Gastrocnemius medialis (tissue), 4 donors: ENCODE measurements around the gene FBXW7. TPM values are rescaled to one million over a fixed set of nuclear protein-coding genes. Genes with fewer than 3 reads are reported as not detected.

Experiments
- ATAC-seq, 2 donors: fragments of 150-250 bp; one replicate each; pipeline ENCODE4 v1.9.1; 2016
- DNase-seq, 2 donors: peaks; one replicate each; pipeline ENCODE4 v3.0.0-alpha.2; 2019
- H3K27ac ChIP-seq, 4 donors: fragments of 200-600 bp; sonication (generic); 1 replicate in 1 of 4; 2 replicates in 3 of 4; pipeline ENCODE4 v1.5.1; 2016 to 2018; ENCODE audit warnings: mild to moderate bottlenecking in 2 of 4, moderate library complexity in 1 of 4
- H3K27me3 ChIP-seq, 3 donors: fragments of 200-600 bp; sonication (generic) in 2 of 3; 1 replicate in 1 of 3; 2 replicates in 2 of 3; pipeline versions ENCODE4 v1.5.1 to v1.6.0; 2016 to 2019; ENCODE audit warnings: mild to moderate bottlenecking in 1 of 3, moderate library complexity in 1 of 3
- H3K36me3 ChIP-seq, 2 donors: fragments of 200-600 bp; sonication (generic) in 1 of 2; one replicate each; pipeline ENCODE4 v1.5.1; 2017 to 2018
- H3K4me1 ChIP-seq, 2 donors: fragments of 200-600 bp; sonication (generic) in 1 of 2; one replicate each; pipeline ENCODE4 v1.5.1; 2016 to 2017; ENCODE audit warnings: mild to moderate bottlenecking in 2 of 2
- H3K4me3 ChIP-seq, 4 donors: fragments of 200-600 bp; sonication (generic) in 3 of 4; 1 replicate in 1 of 4; 2 replicates in 3 of 4; pipeline ENCODE4 v1.5.1; 2016 to 2019; ENCODE audit warnings: mild to moderate bottlenecking in 2 of 4
- H3K9me3 ChIP-seq, 3 donors: fragments of 200-600 bp; sonication (generic) in 2 of 3; 1 replicate in 1 of 3; 2 replicates in 2 of 3; pipeline ENCODE4 v1.5.1; 2016 to 2019
- POLR2A ChIP-seq, 2 donors: fragments of 450-650 bp; IDR thresholded peaks; one replicate each; pipeline ENCODE4 v1.6.1; 2017; ENCODE audit warnings: antibody characterized with exemption in 2 of 2, mild to moderate bottlenecking in 2 of 2, moderate library complexity in 2 of 2
- in situ Hi-C, 4 donors: fragments of 200-750 bp; cut with MboI; loops; one replicate each; pipeline versions ENCODE4 v1.15.0 to v1.8.0; 2017; ENCODE audit warnings: low sequenced_read_pairs in 4 of 4
- intact Hi-C: fragments of 100-400 bp; cut with DNase I; formaldehyde crosslinking; loops from one replicate; pipeline ENCODE4 v1.15.1; 2023; ENCODE audit warnings: low total_unique reads
- total RNA-seq, 4 donors: library from RNA; depleted of rRNA; stranded (reverse); fragments of >200 nt; gene quantifications; one replicate each; pipeline versions ENCODE4 v1.1.0 to v1.2.3, GENCODE V29; 2016
- TF ChIP-seq, protein P1 (sequence below), 5 experiments: fragments of 450-650 bp in 3 of 5; fragments of 200-600 bp in 2 of 5; sonication (generic) in 2 of 5; IDR thresholded peaks in 4 of 5; conservative IDR thresholded peaks in 1 of 5; 1 replicate in 4 of 5; 2 replicates in 1 of 5; pipeline ENCODE4 v1.5.1; 2016 to 2019; ENCODE audit warnings: antibody characterized with exemption in 5 of 5, mild to moderate bottlenecking in 3 of 5, moderate library complexity in 3 of 5

Gene FBXW7
- total RNA-seq, 4 donors from 2014 or later = 23.5 to 40.8 (median 28.8) TPM

- peaks cover 0 to 13% of the 10 kb centered on the region in 2 donors for H3K36me3 ChIP-seq
- TF ChIP-seq, protein P1, sequence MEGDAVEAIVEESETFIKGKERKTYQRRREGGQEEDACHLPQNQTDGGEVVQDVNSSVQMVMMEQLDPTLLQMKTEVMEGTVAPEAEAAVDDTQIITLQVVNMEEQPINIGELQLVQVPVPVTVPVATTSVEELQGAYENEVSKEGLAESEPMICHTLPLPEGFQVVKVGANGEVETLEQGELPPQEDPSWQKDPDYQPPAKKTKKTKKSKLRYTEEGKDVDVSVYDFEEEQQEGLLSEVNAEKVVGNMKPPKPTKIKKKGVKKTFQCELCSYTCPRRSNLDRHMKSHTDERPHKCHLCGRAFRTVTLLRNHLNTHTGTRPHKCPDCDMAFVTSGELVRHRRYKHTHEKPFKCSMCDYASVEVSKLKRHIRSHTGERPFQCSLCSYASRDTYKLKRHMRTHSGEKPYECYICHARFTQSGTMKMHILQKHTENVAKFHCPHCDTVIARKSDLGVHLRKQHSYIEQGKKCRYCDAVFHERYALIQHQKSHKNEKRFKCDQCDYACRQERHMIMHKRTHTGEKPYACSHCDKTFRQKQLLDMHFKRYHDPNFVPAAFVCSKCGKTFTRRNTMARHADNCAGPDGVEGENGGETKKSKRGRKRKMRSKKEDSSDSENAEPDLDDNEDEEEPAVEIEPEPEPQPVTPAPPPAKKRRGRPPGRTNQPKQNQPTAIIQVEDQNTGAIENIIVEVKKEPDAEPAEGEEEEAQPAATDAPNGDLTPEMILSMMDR (IDR thresholded peaks at IDR 0.05 in 4 of 5, conservative IDR thresholded peaks at IDR 0.05 in 1 of 5) = no peak
- no peak for TF ChIP-seq POLR2A (IDR thresholded peaks at IDR 0.05)
- ATAC-seq (peak; percentile 49 to 55), DNase-seq (no peak)
- intact Hi-C loops (no loop called here), in situ Hi-C loops (no loop called here)
- no peaks in the 10 kb centered on the region for H3K27me3 ChIP-seq
- H3K4me3 ChIP-seq = no peak overlapping the region
- H3K9me3 ChIP-seq = no peaks in the 10 kb centered on the region
- peaks cover 0 to 9% of the 10 kb centered on the region in 2 donors for H3K4me1 ChIP-seq
- H3K27ac ChIP-seq = peak overlapping the region in 1 of 4 donors; percentile 18
Measured at GRCh38 chr4:152342293-152342692, 193.6 kb downstream of the FBXW7 start.

GRCh38 chr4:152340818-152341217 lies 195.1 kb downstream of the FBXW7 start:
- H3K4me1 ChIP-seq = peaks cover 0 to 9% of the 10 kb centered on the region in 2 donors
- no peaks in the 10 kb centered on the region for H3K27me3 ChIP-seq
- TF ChIP-seq, protein P1 (IDR thresholded peaks at IDR 0.05 in 4 of 5, conservative IDR thresholded peaks at IDR 0.05 in 1 of 5) = no peak
- TF ChIP-seq POLR2A (IDR thresholded peaks at IDR 0.05) = no peak
- H3K9me3 ChIP-seq = no peaks in the 10 kb centered on the region
- no peak for DNase-seq
- H3K36me3 ChIP-seq = peaks cover 0 to 10% of the 10 kb centered on the region in 2 donors
- in situ Hi-C loops = no loop called here
- intact Hi-C loops = no loop called here
- peak overlapping the region; percentile 19 to 51 (median 37) for H3K27ac ChIP-seq
- H3K4me3 ChIP-seq = no peak overlapping the region
- peak in 1 of 2 donors; percentile 41 for ATAC-seq

DNA sequence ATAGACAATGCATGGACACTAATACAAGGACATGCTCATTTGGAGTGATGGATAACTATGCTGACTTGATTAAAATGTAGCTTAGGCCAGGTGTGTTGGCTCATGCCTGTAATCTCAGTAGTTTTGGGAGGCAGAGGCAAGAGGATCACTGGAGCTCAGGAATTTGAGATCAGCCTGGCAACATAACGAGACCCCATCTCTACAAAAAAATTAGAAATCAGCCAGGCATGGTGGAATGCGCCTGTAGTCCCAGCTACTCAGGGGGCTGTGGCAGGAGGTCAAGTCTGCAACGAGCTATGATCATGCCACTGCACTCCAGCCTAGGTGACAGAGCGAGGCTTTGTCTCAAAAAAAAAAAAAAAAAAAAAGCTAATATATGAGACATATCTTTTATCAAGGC lies 196.3 kb downstream of the FBXW7 start:
- Histone ChIP-seq H3K9me3 (no peaks in the 10 kb centered on the region), H3K27me3 (no peaks in the 10 kb centered on the region), H3K4me1 (peaks cover 0 to 9% of the 10 kb centered on the region in 2 donors), H3K36me3 (no peaks in the 10 kb centered on the region), H3K27ac (no peak overlapping the region), H3K4me3 (no peak overlapping the region)
- in situ Hi-C loops (no loop called here), intact Hi-C loops (no loop called here)
- TF ChIP-seq POLR2A (IDR thresholded peaks at IDR 0.05) = no peak
- TF ChIP-seq, protein P1 (IDR thresholded peaks at IDR 0.05 in 4 of 5, conservative IDR thresholded peaks at IDR 0.05 in 1 of 5) = no peak
- no peak for DNase-seq
- ATAC-seq = no peak

- intact Hi-C loops = no loop called here
- ATAC-seq (no peak), DNase-seq (no peak)
- TF ChIP-seq, protein P1 (IDR thresholded peaks at IDR 0.05 in 4 of 5, conservative IDR thresholded peaks at IDR 0.05 in 1 of 5) = no peak
- no peak for TF ChIP-seq POLR2A (IDR thresholded peaks at IDR 0.05)
- Histone ChIP-seq H3K4me3 (no peak overlapping the region), H3K27ac (no peak overlapping the region), H3K36me3 (peaks cover 0 to 21% of the 10 kb centered on the region in 2 donors), H3K4me1 (no peaks in the 10 kb centered on the region), H3K27me3 (no peaks in the 10 kb centered on the region), H3K9me3 (no peaks in the 10 kb centered on the region)
- in situ Hi-C loops = no loop called here
Measured at GRCh38 chr4:152334931-152335330, 201.0 kb downstream of the FBXW7 start.

DNA sequence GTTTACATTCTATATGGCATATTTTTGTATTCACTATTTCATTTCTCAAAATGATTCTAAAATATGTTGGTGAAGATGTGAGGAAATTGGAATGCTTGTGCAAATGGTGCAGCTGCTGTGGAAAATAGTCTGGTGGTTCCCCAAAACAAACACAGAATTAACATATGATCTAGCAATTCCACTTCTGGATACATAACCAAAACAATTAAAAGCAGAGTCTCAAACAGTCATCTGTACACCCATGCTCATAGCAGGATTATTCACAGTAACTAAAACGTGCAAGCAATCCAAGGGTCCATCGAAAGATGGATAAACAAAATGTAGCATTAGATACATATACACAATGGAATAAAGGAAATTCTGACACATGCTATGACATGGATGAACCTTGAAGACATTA lies 204.8 kb downstream of the FBXW7 start:
- TF ChIP-seq, protein P1 (IDR thresholded peaks at IDR 0.05 in 4 of 5, conservative IDR thresholded peaks at IDR 0.05 in 1 of 5) = no peak
- no peak for TF ChIP-seq POLR2A (IDR thresholded peaks at IDR 0.05)
- Histone ChIP-seq H3K9me3 (no peaks in the 10 kb centered on the region), H3K27ac (no peak overlapping the region), H3K4me3 (no peak overlapping the region), H3K36me3 (peaks cover 0 to 40% of the 10 kb centered on the region in 2 donors), H3K4me1 (no peaks in the 10 kb centered on the region), H3K27me3 (no peaks in the 10 kb centered on the region)
- in situ Hi-C loops (no loop called here), intact Hi-C loops (no loop called here)
- ATAC-seq (no peak), DNase-seq (no peak)
